ENCODE data around the gene CEP72.

- no peak for TF ChIP-seq CTCF (IDR thresholded peaks at IDR 0.05; ENCODE audit: low read depth, low read length)
- no peak for TF ChIP-seq EZH2phosphoT487 (IDR thresholded peaks at IDR 0.05; ENCODE audit: low read depth)
These were observed 11.4 kb downstream of the CEP72 start for GRCh38 chr5:623531-623930.

All from OCI-LY3 (cell line).